ENCODE measurements around the gene TWF2.

The TWF2 gene

DNA sequence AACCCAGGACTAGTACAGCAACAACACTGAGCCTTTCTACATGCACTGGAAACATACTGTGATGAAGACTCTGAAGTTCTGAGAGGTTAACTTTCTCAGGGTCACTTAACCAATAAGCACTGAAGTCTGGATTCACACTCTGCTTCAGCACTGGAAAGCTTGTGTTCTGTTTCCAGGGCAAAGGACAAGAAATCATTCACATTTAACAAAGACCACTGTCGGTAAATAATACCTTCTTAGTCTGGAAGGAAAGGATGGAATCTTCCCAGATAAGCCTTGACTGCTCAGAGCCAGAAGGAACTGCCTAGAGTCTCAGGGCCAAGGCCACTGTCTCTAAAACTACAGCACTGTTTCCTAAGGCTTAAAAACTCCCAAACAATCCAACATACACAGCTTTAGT lies 44.3 kb upstream of the TWF2 start:
- Histone ChIP-seq H3K36me3 (ENCODE audit: insufficient read depth, low read length) (no peaks in the 10 kb centered on the region), H3K4me1 (ENCODE audit: insufficient read depth, low read length, severe bottlenecking) (peaks cover 25% of the 10 kb centered on the region), H3K9me2 (ENCODE audit: low read depth, low read length) (no peaks in the 10 kb centered on the region), H3K4me2 (ENCODE audit: low read length) (no peak overlapping the region), H3K9ac (ENCODE audit: low read length) (no peak overlapping the region), H3K4me3 (ENCODE audit: low read depth, low read length, poor library complexity, severe bottlenecking) (no peak overlapping the region), H3F3A (ENCODE audit: insufficient read depth, low read length) (no peaks in the 10 kb centered on the region), H3K27ac (ENCODE audit: low read depth, low read length, poor library complexity, severe bottlenecking) (no peak overlapping the region), H4K20me1 (ENCODE audit: insufficient read depth, low read length) (no peaks in the 10 kb centered on the region), H3K79me2 (ENCODE audit: insufficient read depth, low read length) (no peaks in the 10 kb centered on the region), H3K27me3 (ENCODE audit: insufficient read depth, low read length) (no peaks in the 10 kb centered on the region), H3K9me3 (ENCODE audit: low read length) (no peaks in the 10 kb centered on the region), H2AFZ (ENCODE audit: low read length) (no peak overlapping the region)
- TF ChIP-seq, protein P1, sequence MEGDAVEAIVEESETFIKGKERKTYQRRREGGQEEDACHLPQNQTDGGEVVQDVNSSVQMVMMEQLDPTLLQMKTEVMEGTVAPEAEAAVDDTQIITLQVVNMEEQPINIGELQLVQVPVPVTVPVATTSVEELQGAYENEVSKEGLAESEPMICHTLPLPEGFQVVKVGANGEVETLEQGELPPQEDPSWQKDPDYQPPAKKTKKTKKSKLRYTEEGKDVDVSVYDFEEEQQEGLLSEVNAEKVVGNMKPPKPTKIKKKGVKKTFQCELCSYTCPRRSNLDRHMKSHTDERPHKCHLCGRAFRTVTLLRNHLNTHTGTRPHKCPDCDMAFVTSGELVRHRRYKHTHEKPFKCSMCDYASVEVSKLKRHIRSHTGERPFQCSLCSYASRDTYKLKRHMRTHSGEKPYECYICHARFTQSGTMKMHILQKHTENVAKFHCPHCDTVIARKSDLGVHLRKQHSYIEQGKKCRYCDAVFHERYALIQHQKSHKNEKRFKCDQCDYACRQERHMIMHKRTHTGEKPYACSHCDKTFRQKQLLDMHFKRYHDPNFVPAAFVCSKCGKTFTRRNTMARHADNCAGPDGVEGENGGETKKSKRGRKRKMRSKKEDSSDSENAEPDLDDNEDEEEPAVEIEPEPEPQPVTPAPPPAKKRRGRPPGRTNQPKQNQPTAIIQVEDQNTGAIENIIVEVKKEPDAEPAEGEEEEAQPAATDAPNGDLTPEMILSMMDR (IDR thresholded peaks at IDR 0.05; ENCODE audit: low read length) = no peak
- TF ChIP-seq EZH2 (IDR thresholded peaks at IDR 0.05; ENCODE audit: borderline replicate concordance, low read length) = no peak

DNA sequence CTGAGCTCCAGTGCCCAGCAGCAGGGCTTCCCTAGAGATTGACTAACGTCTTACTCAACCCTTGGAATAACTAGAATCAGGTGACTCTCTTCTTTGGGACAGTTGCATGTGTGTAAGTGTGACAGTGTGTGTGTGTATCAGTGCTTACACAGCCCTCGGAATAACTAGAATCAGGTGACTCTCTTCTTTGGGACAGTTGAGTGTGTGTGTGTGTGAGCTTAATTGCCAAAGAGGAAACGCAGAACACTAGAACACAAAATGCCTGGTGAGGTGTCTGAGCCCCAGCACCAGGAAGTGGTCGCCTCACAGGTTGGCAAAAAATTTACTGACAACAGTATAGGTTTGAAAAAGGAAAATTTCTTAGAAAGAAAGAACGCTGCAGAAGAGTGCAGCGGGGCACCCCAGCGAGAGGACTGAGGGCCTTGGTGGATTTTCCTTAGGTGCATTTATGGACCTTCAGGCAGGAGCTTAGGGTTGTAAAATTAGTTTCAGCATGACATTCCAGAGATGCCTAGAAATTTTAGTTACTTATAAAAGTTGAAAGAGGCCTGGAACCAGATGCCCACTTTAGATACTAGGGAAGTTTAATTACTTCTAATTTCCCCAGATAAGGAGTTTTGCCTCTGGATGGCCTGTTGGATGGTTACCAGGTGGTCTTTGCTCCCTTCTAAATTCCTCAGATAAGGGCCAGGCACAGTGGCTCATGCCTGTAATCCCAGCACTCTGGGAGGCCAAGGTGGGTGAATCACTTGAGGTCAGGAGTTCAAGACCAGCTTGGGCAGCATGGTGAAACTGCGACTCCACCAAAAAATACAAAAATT lies 43.2 kb upstream of the TWF2 start:
- no peaks in the 10 kb centered on the region for H3K9me2 ChIP-seq (ENCODE audit: low read depth, low read length)
- no peaks in the 10 kb centered on the region for H3K9me3 ChIP-seq (ENCODE audit: low read length)
- peaks cover 23% of the 10 kb centered on the region for H3K4me1 ChIP-seq (ENCODE audit: insufficient read depth, low read length, severe bottlenecking)
- H3K27me3 ChIP-seq (ENCODE audit: insufficient read depth, low read length) = no peaks in the 10 kb centered on the region
- H4K20me1 ChIP-seq (ENCODE audit: insufficient read depth, low read length) = no peaks in the 10 kb centered on the region
- no peak overlapping the region for H2AFZ ChIP-seq (ENCODE audit: low read length)
- no peak overlapping the region for H3K9ac ChIP-seq (ENCODE audit: low read length)
- H3K4me2 ChIP-seq (ENCODE audit: low read length) = no peak overlapping the region
- H3K36me3 ChIP-seq (ENCODE audit: insufficient read depth, low read length) = no peaks in the 10 kb centered on the region
- H3K79me2 ChIP-seq (ENCODE audit: insufficient read depth, low read length) = peaks cover 9% of the 10 kb centered on the region
- TF ChIP-seq, protein P1 (IDR thresholded peaks at IDR 0.05; ENCODE audit: low read length) = no peak
- TF ChIP-seq EZH2 (IDR thresholded peaks at IDR 0.05; ENCODE audit: borderline replicate concordance, low read length) = no peak
- no peak overlapping the region for H3K27ac ChIP-seq (ENCODE audit: low read depth, low read length, poor library complexity, severe bottlenecking)
- no peaks in the 10 kb centered on the region for H3F3A ChIP-seq (ENCODE audit: insufficient read depth, low read length)
- no peak overlapping the region for H3K4me3 ChIP-seq (ENCODE audit: low read depth, low read length, poor library complexity, severe bottlenecking)

DNA sequence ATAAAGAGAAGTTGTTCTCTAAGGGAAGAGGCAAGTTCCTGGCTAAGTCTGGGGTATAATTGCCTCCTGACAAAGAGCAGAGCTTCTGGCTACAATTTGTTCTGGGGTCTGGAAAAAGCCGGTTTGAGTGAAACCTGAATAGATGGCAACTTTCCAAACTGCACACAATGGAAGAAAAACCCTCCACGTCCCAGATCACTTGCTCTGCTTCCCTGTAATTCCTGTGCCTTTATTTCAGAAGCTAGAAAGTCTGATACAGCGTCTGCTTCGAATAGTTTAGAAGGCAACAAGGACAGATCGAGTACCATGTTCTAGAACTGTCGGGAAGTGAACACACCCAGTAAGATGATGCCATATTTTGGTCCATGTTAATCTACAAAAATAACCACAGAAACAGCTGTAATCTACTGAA lies 41.1 kb upstream of the TWF2 start:
- no peak overlapping the region for H3K9ac ChIP-seq (ENCODE audit: low read length)
- no peaks in the 10 kb centered on the region for H4K20me1 ChIP-seq (ENCODE audit: insufficient read depth, low read length)
- H3F3A ChIP-seq (ENCODE audit: insufficient read depth, low read length) = no peaks in the 10 kb centered on the region
- peaks cover 34% of the 10 kb centered on the region for H3K4me1 ChIP-seq (ENCODE audit: insufficient read depth, low read length, severe bottlenecking)
- peaks cover 30% of the 10 kb centered on the region for H3K79me2 ChIP-seq (ENCODE audit: insufficient read depth, low read length)
- H2AFZ ChIP-seq (ENCODE audit: low read length) = no peak overlapping the region
- TF ChIP-seq, protein P1 (IDR thresholded peaks at IDR 0.05; ENCODE audit: low read length) = no peak
- no peak for TF ChIP-seq EZH2 (IDR thresholded peaks at IDR 0.05; ENCODE audit: borderline replicate concordance, low read length)
- no peak overlapping the region for H3K4me3 ChIP-seq (ENCODE audit: low read depth, low read length, poor library complexity, severe bottlenecking)
- H3K36me3 ChIP-seq (ENCODE audit: insufficient read depth, low read length) = peaks cover 13% of the 10 kb centered on the region; the same call in 1 of the 2 replicates
- H3K27me3 ChIP-seq (ENCODE audit: insufficient read depth, low read length) = no peaks in the 10 kb centered on the region
- no peak overlapping the region for H3K27ac ChIP-seq (ENCODE audit: low read depth, low read length, poor library complexity, severe bottlenecking)
- H3K4me2 ChIP-seq (ENCODE audit: low read length) = no peak overlapping the region
- no peaks in the 10 kb centered on the region for H3K9me3 ChIP-seq (ENCODE audit: low read length)
- no peaks in the 10 kb centered on the region for H3K9me2 ChIP-seq (ENCODE audit: low read depth, low read length)

Measured in OCI-LY1 (cell line).